ENCODE results near the gene GNAZ. TPM values are rescaled to one million over a fixed set of nuclear protein-coding genes. Genes with fewer than 3 reads are reported as not detected.

Gene GNAZ
- total RNA-seq, 4 donors from 2014 or later, result 0.64 to 9.9 (median 2.6) TPM

DNA sequence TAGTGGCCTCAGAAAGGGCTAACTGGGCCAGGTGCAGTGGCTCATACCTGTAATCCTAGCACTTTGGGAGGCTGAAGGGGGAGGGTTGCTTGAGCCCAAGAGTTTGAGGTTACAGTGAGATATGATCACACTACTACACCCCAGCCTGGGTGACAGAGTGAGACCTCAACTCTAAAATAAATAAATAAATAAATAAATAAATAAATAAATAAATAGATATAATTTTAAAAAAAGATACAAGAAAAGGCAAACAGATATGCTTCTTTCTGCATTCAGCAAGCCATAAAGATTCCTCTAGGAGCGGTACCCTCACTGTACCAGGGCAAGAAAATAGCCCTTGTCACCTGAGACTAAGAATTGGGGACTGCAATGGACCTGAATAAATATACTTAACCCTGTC is 72.8 kb downstream of the GNAZ start:
- H3K27me3 ChIP-seq, result no peaks in the 10 kb centered on the region
- TF ChIP-seq, protein P1, sequence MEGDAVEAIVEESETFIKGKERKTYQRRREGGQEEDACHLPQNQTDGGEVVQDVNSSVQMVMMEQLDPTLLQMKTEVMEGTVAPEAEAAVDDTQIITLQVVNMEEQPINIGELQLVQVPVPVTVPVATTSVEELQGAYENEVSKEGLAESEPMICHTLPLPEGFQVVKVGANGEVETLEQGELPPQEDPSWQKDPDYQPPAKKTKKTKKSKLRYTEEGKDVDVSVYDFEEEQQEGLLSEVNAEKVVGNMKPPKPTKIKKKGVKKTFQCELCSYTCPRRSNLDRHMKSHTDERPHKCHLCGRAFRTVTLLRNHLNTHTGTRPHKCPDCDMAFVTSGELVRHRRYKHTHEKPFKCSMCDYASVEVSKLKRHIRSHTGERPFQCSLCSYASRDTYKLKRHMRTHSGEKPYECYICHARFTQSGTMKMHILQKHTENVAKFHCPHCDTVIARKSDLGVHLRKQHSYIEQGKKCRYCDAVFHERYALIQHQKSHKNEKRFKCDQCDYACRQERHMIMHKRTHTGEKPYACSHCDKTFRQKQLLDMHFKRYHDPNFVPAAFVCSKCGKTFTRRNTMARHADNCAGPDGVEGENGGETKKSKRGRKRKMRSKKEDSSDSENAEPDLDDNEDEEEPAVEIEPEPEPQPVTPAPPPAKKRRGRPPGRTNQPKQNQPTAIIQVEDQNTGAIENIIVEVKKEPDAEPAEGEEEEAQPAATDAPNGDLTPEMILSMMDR (IDR thresholded peaks at IDR 0.05), result no peak
- TF ChIP-seq POLR2A (IDR thresholded peaks at IDR 0.05), result no peak
- no peak overlapping the region for H3K27ac ChIP-seq
- peaks cover 19 to 83% (median 51%) of the 10 kb centered on the region in 3 donors for H3K4me1 ChIP-seq
- no peaks in the 10 kb centered on the region for H3K36me3 ChIP-seq
- intact Hi-C loops (cut with DNase I), result no loop called here
- DNase-seq, result no peak
- no peak overlapping the region for H3K4me3 ChIP-seq
- H3K9me3 ChIP-seq, result no peaks in the 10 kb centered on the region
- WGBS, 2 donors, result 92 to 96% methylated on average over 1 of the region's 1 CpG

DNA sequence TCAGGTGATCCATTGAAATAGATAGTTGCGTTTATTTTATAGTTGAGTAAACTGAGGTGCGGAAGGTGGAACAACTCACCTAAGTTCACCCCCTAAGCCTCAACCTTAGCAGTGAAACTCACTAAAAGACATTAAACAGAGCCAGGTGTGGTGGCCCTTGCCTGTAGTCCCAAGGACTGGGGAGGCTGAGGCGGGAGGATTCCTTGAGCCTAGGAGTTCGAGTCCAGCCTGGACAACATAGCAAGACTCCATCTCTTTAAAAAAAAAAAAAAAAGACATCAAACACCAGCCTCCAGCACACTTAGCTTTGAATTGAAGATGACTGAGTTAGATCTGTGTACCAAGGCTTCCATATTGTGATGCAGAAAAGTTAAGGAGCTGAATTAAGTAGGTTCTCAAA is 74.1 kb downstream of the GNAZ start:
- Histone ChIP-seq H3K27me3 (no peaks in the 10 kb centered on the region), H3K27ac (peak overlapping the region; percentile 2 to 85 (median 66)), H3K4me1 (peaks cover 19 to 82% (median 48%) of the 10 kb centered on the region in 3 donors), H3K4me3 (peak overlapping the region in 2 of 4 donors; percentile 53 to 71), H3K36me3 (no peaks in the 10 kb centered on the region), H3K9me3 (no peaks in the 10 kb centered on the region)
- WGBS, 2 donors, result 91 to 98% methylated on average over 4 of the region's 4 CpGs
- no peak for DNase-seq
- intact Hi-C loops (cut with DNase I), result no loop called here
- TF ChIP-seq, protein P1 (IDR thresholded peaks at IDR 0.05), result no peak
- TF ChIP-seq POLR2A (IDR thresholded peaks at IDR 0.05), result no peak

DNA sequence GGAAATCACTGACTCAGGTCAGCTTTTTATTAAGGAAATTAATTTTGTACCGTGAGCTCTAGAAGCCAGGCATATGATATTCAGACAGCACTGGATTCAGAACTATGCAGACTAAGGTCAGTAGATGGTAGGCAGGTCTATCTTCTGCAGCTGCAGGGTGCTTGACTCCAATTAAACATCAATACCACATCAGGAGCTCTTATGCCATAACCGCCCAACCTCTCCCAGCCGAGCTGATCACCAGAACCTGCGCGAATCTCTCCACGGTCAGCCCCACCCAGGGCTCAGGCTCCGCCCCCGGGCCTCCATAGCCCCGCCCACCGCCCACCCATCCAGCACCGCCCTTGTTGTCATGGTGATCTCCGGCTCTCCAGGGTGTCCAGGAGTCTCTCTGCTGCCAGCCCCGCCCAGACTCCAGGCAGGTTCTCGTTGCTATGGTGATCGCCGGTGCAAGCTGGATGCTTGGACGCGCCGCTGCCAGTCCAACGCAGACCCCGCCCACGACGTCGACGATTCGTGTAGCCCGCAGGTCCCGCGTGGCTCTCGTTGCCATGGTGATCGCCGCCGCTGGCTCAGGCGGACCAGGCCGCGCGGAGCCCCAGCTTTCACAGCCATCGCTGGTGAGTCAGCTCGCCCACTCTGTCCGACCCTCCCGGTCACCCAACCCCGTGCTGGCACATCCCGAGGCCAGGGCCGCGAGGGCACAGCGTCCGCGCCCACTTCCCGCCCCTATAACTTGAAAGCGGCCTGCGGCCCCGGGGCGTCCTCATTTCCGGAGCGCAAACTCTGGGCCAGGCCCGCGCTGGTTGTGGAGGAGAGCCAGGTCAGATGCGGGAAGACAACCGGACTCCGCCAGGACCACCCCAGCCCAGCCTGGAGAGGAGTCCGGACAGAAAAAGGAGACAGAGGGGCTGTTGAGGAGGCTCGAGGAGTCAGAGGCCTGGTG is 74.9 kb downstream of the GNAZ start, which contains the start of gene RAB36:
TSS of gene RAB36 (plus strand) at position 546 of the 946 bp plus-strand sequence. CDS start 1,140 bp downstream, outside the sequence.
- DNase-seq, result peak; percentile 92
- peaks cover 0 to 5% (median 0%) of the 10 kb centered on the region in 3 donors for H3K36me3 ChIP-seq
- peaks cover 19 to 81% (median 48%) of the 10 kb centered on the region in 3 donors for H3K4me1 ChIP-seq
- TF ChIP-seq POLR2A (IDR thresholded peaks at IDR 0.05), result no peak
- TF ChIP-seq, protein P1 (IDR thresholded peaks at IDR 0.05), result no peak
- no peaks in the 10 kb centered on the region for H3K27me3 ChIP-seq
- 10 to 17% methylated on average over 12 to 26 of the region's 62 CpGs for WGBS, 2 donors
- no peaks in the 10 kb centered on the region for H3K9me3 ChIP-seq
- H3K4me3 ChIP-seq, result peak within 1 kb of the TSS; percentile 23 to 71 (median 49)
- H3K27ac ChIP-seq, result peak within 1 kb of the TSS; percentile 61 to 85 (median 72)
- intact Hi-C loops (cut with DNase I), result no loop called here

DNA sequence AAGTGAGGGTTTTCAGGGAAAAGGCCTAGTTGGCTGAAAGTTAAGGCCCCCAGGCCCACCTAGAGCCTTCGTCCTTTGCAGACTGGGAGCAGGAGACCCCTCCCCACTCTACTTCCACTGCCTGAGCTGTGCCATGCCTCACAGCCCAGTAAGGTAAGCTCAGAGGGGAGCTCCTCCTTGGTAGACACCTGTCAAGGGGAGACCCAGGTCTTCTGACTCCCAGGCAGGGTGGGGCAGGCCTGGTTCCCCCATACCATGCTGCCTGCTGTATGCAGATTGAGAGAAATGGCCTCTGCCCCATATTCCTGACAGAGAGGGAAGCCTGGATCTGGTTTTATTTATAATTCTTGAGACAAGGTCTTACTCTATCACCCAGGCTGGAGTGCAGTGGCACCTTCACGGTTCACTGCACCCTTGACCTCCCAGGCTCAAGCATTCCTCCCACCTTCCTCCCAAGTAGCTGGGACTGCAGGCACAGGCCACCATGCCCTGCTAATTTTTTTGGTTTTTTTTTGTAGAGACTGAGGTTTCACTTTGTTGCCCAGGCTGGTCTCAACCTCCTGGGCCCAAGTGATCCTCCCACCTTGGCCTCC is 75.7 kb downstream of the GNAZ start:
- DNase-seq, result no peak
- TF ChIP-seq POLR2A (IDR thresholded peaks at IDR 0.05), result no peak
- TF ChIP-seq, protein P1 (IDR thresholded peaks at IDR 0.05), result no peak
- Histone ChIP-seq H3K4me3 (peak overlapping the region; percentile 23 to 71 (median 49)), H3K36me3 (peaks cover 0 to 10% (median 0%) of the 10 kb centered on the region in 3 donors), H3K27me3 (no peaks in the 10 kb centered on the region), H3K4me1 (peaks cover 19 to 76% (median 48%) of the 10 kb centered on the region in 3 donors), H3K9me3 (no peaks in the 10 kb centered on the region), H3K27ac (peak overlapping the region; percentile 61 to 85 (median 72))
- intact Hi-C loops (cut with DNase I), result no loop called here
- 52 to 54% methylated on average over 2 of the region's 2 CpGs for WGBS, 2 donors

Measured in esophagus squamous epithelium (tissue), 5 donors.